Tibial artery (tissue), 4 donors: ENCODE results near the gene TIGIT.

Experiments
- DNase-seq, 2 donors: peaks; one replicate each; pipeline ENCODE4 v3.0.0-alpha.2; 2019
- H3K27ac ChIP-seq, 2 donors: fragments of 200-600 bp; sonication (generic) in 1 of 2; 1 replicate in 1 of 2; 2 replicates in 1 of 2; pipeline ENCODE4 v1.5.1; 2018 to 2019; ENCODE audit warnings: mild to moderate bottlenecking in 1 of 2
- H3K27me3 ChIP-seq, 2 donors: fragments of 200-600 bp; sonication (generic) in 1 of 2; one replicate each; pipeline versions ENCODE4 v1.5.1 to v1.6.0; 2016 to 2019
- H3K36me3 ChIP-seq, 3 donors: fragments of 200-600 bp; sonication (generic) in 2 of 3; one replicate each; pipeline ENCODE4 v1.5.1; 2016 to 2019; ENCODE audit warnings: mild to moderate bottlenecking in 2 of 3
- H3K4me1 ChIP-seq, 4 donors: fragments of 200-600 bp; sonication (generic) in 2 of 4; 1 replicate in 3 of 4; 2 replicates in 1 of 4; pipeline ENCODE4 v1.5.1; 2016 to 2019
- H3K4me3 ChIP-seq, 2 donors: fragments of 200-600 bp; sonication (generic) in 1 of 2; 1 replicate in 1 of 2; 2 replicates in 1 of 2; pipeline ENCODE4 v1.5.1; 2018 to 2019; ENCODE audit warnings: mild to moderate bottlenecking in 2 of 2
- H3K9me3 ChIP-seq, 3 donors: fragments of 200-600 bp; sonication (generic) in 1 of 3; one replicate each; pipeline ENCODE4 v1.5.1; 2016 to 2019
- CTCF ChIP-seq, 2 experiments: fragments of 200-600 bp in 1 of 2; fragments of 450-650 bp in 1 of 2; IDR thresholded peaks; one replicate each; pipeline ENCODE4 v1.5.1; 2017 to 2019; ENCODE audit warnings: antibody characterized with exemption in 2 of 2, mild to moderate bottlenecking in 1 of 2, moderate library complexity in 1 of 2
- intact Hi-C: fragments of 100-400 bp; cut with DNase I; formaldehyde crosslinking; loops from one replicate; pipeline ENCODE4 v1.15.0; 2023; ENCODE audit warnings: low total_unique reads

Gene TIGIT

GRCh38 chr3:114338651-114339357 is 45.0 kb downstream of the TIGIT start:
- Histone ChIP-seq H3K4me3 (no peak overlapping the region), H3K9me3 (no peaks in the 10 kb centered on the region), H3K27me3 (no peaks in the 10 kb centered on the region), H3K36me3 (peaks cover 15 to 22% (median 22%) of the 10 kb centered on the region in 3 donors), H3K27ac (no peak overlapping the region), H3K4me1 (no peaks in the 10 kb centered on the region)
- no peak for DNase-seq
- TF ChIP-seq CTCF (IDR thresholded peaks at IDR 0.05), result no peak
- intact Hi-C loops, result no loop called here

- intact Hi-C loops, result no loop called here
- Histone ChIP-seq H3K27me3 (no peaks in the 10 kb centered on the region), H3K4me3 (no peak overlapping the region), H3K27ac (no peak overlapping the region), H3K9me3 (no peaks in the 10 kb centered on the region), H3K36me3 (peaks cover 8 to 26% (median 12%) of the 10 kb centered on the region in 3 donors), H3K4me1 (no peaks in the 10 kb centered on the region)
- no peak for DNase-seq
- no peak for TF ChIP-seq CTCF (IDR thresholded peaks at IDR 0.05)
These were observed 50.7 kb downstream of the TIGIT start for GRCh38 chr3:114344492-114344891.

- TF ChIP-seq CTCF (IDR thresholded peaks at IDR 0.05), result no peak
- intact Hi-C loops, result no loop called here
- H3K36me3 ChIP-seq, result peaks cover 23 to 36% (median 29%) of the 10 kb centered on the region in 3 donors
These were observed 56.4 kb downstream of the TIGIT start for GRCh38 chr3:114350271-114350670.

GRCh38 chr3:114350690-114351089 is 56.9 kb downstream of the TIGIT start:
- Histone ChIP-seq H3K27ac (no peak overlapping the region), H3K4me3 (no peak overlapping the region), H3K27me3 (no peaks in the 10 kb centered on the region), H3K4me1 (no peaks in the 10 kb centered on the region), H3K9me3 (no peaks in the 10 kb centered on the region), H3K36me3 (peaks cover 23 to 33% (median 29%) of the 10 kb centered on the region in 3 donors)
- intact Hi-C loops, result no loop called here
- no peak for TF ChIP-seq CTCF (IDR thresholded peaks at IDR 0.05)
- no peak for DNase-seq

More at GRCh38 chr3:114350271-114350670, 56.4 kb downstream of the TIGIT start:
- Histone ChIP-seq H3K27ac (no peak overlapping the region), H3K4me1 (no peaks in the 10 kb centered on the region), H3K4me3 (no peak overlapping the region), H3K9me3 (no peaks in the 10 kb centered on the region), H3K27me3 (no peaks in the 10 kb centered on the region)
- no peak for DNase-seq

- intact Hi-C loops, result no loop called here
- H3K27me3 ChIP-seq, result no peaks in the 10 kb centered on the region
These were observed 57.4 kb downstream of the TIGIT start for GRCh38 chr3:114351123-114351821.

More at GRCh38 chr3:114351123-114351821, 57.4 kb downstream of the TIGIT start:
- Histone ChIP-seq H3K27ac (no peak overlapping the region), H3K36me3 (peaks cover 23 to 33% (median 29%) of the 10 kb centered on the region in 3 donors), H3K4me1 (peaks cover 0 to 5% (median 2%) of the 10 kb centered on the region in 4 donors), H3K4me3 (no peak overlapping the region), H3K9me3 (no peaks in the 10 kb centered on the region)
- no peak for DNase-seq
- TF ChIP-seq CTCF (IDR thresholded peaks at IDR 0.05), result no peak
